GM18499 (cell line): ENCODE data around the gene REC8.

Experiments used
- ATAC-seq: cut with Tn5 transposase; IDR thresholded peaks from one replicate; pipeline ENCODE4 v1.9.1; 2021; ENCODE audit warnings: moderate number of reproducible peaks; ENCODE audit not compliant: insufficient read depth, unreplicated experiment

The REC8 gene

GRCh38 chr14:24155100-24155499, 16.8 kb upstream of the REC8 start:
- ATAC-seq, result no peak

DNA sequence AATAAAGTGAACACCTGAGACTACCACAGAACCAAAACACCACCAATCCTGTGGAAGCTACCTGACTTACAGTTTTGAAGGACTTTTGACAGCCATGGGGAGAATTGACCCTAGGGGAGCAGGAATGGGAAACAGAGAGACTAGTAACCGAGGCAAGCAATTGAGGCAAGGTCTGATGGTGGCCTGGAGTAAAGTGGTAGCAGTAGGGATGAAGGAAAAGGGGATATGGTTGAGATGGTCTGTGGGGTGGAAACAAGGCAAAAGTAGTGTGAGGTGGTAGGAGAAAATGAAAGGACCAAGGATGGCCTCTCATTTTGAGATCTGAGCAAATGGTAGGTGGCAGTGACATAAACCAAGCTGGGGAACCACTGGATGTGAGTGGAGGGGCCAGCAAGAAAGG, 15.0 kb upstream of the REC8 start:
- no peak for ATAC-seq

GRCh38 chr14:24157331-24157730, 14.5 kb upstream of the REC8 start:
- ATAC-seq, result no peak

DNA sequence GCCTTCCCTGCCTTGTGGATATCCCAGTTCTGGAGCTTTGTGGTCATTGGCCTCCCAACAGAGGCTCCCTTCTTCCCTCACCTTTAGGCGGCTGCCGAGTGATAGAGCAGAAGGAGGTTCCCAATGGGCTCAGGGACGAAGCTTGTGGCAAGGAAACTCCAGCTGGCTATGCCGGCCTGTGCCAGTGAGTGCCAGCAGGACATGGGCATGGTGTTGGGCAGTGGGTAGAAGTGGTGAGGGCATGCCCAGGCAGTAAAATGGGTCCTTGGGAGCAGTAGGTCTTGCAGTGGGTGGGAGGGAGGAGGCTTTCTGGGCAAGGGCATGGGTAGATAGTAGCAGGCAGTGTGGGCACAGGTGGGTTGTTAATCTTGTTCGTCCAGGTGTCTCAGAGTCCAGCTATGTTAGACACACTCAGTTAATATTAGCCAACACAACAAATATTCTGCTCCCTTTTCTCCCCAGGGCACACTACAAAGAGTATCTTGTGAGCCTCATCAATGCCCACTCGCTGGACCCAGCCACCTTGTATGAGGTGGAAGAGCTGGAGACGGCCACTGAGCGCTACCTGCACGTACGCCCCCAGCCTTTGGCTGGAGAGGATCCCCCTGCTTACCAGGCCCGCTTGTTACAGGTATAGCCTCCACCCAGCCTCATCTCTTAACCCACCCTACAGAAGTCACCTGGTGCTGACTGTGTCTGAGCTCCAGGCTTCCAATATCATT, 11.9 kb upstream of the REC8 start:
- ATAC-seq, result no peak

DNA sequence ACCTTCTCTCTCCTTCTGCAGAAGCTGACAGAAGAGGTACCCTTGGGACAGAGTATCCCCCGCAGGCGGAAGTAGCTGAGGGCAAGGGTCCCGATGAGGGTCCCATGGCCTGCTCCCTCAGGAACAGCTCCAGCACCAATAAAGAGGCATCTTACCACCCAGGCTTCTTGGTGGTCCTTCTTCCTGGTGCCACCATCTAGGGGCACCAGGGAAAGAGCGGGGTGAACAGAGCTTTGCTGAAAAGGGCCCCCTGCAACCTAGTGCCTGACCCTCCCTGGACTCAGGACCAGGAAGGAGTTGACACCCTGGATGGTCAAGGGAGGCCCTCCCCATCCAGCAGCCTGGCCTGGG, 11.4 kb upstream of the REC8 start:
- no peak for ATAC-seq

GRCh38 chr14:24160850-24161804, 10.8 kb upstream of the REC8 start, which contains the start of gene IRF9:
IRF9 (plus strand) TSS chr14:24161265; CDS start chr14:24162145, 880 bp downstream.
- peak; percentile 67 for ATAC-seq

GRCh38 chr14:24162093-24162492, 9.8 kb upstream of the REC8 start:
- no peak for ATAC-seq

GRCh38 chr14:24164518-24164991, 7.3 kb upstream of the REC8 start:
- ATAC-seq, result no peak

- no peak for ATAC-seq
Measured at GRCh38 chr14:24165785-24166184, 6.1 kb upstream of the REC8 start.

DNA sequence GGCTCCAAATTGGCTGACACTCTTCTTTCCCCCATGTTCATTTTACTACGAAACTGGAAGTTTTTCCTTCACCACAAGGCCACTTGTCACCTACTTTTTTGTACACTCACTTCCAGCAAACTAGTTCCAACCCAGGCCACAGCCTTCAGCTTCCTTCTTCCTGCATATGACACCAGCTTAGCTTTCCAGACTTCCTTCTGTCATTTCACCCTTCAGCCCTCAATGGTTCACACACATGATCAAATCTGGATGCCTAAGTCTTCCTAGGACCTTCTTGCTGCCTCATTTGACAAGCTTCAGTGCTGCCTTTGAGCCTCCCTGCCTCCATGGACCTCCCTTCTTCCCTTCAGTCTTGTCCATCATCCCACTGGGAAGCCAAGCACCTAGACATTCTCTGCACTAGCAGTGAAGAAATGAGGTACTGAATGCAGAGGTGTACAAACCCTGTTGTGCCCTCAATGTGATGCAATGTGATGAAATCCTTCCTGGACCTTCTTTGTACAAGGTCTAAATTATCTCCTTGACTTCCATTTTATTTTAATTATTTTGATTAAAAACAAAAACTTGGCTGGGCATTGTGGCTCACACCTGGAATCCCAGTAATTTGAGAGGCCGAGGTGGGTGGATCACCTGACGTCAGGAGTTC, 4.3 kb upstream of the REC8 start:
- no peak for ATAC-seq

DNA sequence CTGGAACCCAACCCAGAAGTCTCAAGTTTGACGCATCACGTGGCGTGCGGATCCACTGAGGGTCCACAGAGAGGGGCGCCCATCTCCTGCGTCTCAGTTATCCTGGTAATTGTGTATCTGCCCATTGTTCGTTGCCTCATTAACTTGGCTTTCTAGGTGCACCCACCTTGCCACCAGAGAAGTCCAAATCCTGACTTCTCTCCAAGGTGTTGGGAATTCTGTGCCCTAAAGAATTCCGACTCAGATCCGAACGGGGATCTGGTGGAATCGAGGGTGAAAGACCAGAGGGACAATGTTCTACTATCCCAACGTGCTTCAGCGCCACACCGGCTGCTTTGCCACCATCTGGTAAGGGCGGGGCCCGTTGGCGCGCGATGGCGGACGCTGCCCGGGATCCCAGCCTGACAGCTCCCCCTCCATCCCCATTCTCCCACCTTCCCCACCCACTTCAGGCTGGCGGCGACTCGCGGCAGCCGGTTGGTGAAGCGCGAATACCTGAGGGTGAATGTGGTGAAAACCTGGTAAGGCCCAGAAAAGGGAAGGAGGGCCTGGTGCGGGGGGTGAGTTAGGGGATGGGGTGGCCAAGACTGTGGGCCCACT, 481 bp downstream of the REC8 start:
- ATAC-seq, result peak; percentile 3

- ATAC-seq, result no peak
Measured at GRCh38 chr14:24172871-24173281, 996 bp downstream of the REC8 start.

GRCh38 chr14:24176599-24176998, 4.7 kb downstream of the REC8 start:
- no peak for ATAC-seq

- ATAC-seq, result no peak
Measured at GRCh38 chr14:24177041-24177825, 5.4 kb downstream of the REC8 start.

DNA sequence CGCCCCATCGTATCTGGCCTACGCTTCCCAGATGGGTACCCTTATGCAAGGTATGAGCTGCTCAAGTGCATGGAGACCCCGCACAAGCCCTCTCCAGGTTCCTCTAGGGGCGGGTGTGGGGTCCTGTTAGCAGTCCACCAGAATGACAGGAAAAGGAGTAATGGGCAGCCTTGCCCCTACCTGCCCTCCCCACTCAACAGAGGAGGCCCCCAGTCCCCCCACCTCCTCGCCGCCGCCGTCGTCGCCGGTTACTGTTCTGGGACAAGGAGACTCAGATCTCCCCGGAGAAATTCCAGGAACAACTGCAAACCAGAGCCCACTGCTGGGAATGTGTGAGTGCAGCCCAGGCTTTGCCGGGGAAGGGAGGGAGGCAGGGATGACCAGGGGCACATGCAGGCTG, 6.0 kb downstream of the REC8 start:
- ATAC-seq, result no peak

DNA sequence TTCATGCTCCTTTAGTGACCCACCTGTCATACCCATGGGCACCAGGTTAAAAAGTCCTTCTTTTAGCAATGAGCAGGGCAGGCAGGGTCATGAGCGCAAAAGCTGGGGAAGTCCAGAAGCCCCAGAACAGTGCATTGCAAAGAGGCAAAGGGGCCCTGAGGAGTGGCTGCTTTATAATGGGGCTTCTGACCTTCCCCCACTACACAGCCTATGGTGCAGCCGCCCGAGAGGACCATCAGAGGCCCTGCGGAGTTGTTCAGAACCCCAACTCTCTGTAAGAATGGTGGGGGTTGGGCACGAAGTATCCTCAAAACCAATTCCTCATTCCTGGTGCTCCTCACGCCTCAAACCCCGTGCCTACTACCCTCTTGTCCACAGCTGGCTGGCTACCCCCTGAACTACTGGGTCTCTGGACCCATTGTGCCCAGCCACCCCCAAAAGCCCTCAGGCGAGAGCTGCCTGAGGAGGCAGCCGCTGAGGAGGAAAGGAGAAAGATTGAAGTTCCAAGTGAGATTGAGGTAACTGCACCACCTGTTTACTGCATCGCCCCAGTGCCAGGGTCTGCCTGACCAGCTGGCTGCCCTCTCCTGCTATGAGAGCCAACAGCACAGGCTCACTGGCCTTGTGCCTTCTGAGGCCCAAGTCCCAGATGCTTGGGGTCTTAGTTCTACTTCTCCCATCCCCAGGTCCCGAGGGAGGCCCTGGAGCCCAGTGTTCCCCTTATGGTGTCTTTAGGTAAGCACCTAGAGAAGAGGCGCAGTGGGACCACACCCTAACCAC, 6.7 kb downstream of the REC8 start:
- ATAC-seq, result no peak

- no peak for ATAC-seq
Measured at GRCh38 chr14:24179294-24179960, 7.5 kb downstream of the REC8 start.
